RWPE1 (cell line): ENCODE measurements around the gene SUPT3H.
"Not testable (repeated sequence)": the region's sequence is repeated elsewhere in the genome, so short reads cannot be mapped to it uniquely, and the experiment has no call there.

Experiments
- CTCF ChIA-PET: fragments of 350-600 bp; sonication (Branson Sonifier 250); formaldehyde crosslinking; extraction: SDS; loops from one replicate; lab custom pipeline; 2021; lab: Yijun Ruan, JAX
- POLR2A ChIA-PET: fragments of 400-600 bp; formaldehyde crosslinking; extraction: SDS; loops from one replicate; lab custom pipeline; 2020; ENCODE audit warnings: antibody characterized with exemption; ENCODE audit not compliant: low non-redundant PET; lab: Yijun Ruan, JAX
- DNase-seq: peaks from one replicate; pipeline ENCODE4 v3.0.0; 2012; ENCODE audit warnings: low spot score
- H3K27ac ChIP-seq: fragments of 450-650 bp; 2 replicates; pipeline ENCODE4 v1.5.1; 2017
- CTCF ChIP-seq: fragments of 450-650 bp; conservative IDR thresholded peaks from 2 replicates; pipeline ENCODE4 v1.5.1; 2017; ENCODE audit warnings: low read depth, mild to moderate bottlenecking

Gene SUPT3H

GRCh38 chr6:45156075-45156474 is 221.7 kb downstream of the SUPT3H start:
- DNase-seq: no peak
- CTCF ChIA-PET: no interaction called here
- no peak for TF ChIP-seq CTCF
- POLR2A ChIA-PET: no interaction called here
- H3K27ac ChIP-seq: no peak overlapping the region

- ChIA-PET POLR2A (no interaction called here), CTCF (no interaction called here)
- DNase-seq: no peak
- H3K27ac ChIP-seq: no peak overlapping the region
- TF ChIP-seq CTCF: no peak
Observed at GRCh38 chr6:45155341-45155894, 222.3 kb downstream of the SUPT3H start.

GRCh38 chr6:45154679-45155078 is 223.1 kb downstream of the SUPT3H start:
- no peak for DNase-seq
- TF ChIP-seq CTCF: no peak
- no peak overlapping the region for H3K27ac ChIP-seq
- ChIA-PET CTCF (no interaction called here), POLR2A (no interaction called here)

GRCh38 chr6:45148711-45149341 is 228.9 kb downstream of the SUPT3H start:
- no peak for TF ChIP-seq CTCF
- ChIA-PET POLR2A (no interaction called here), CTCF (no interaction called here)
- DNase-seq: no peak
- H3K27ac ChIP-seq: no peak overlapping the region

GRCh38 chr6:45148278-45148677 is 229.5 kb downstream of the SUPT3H start:
- ChIA-PET CTCF (no interaction called here), POLR2A (no interaction called here)
- TF ChIP-seq CTCF: no peak
- no peak for DNase-seq
- no peak overlapping the region for H3K27ac ChIP-seq

- POLR2A ChIA-PET, DNase-seq, CTCF ChIA-PET, H3K27ac ChIP-seq: not testable (repeated sequence)
Observed at GRCh38 chr6:45145658-45146057, 232.1 kb downstream of the SUPT3H start.

GRCh38 chr6:45138765-45139164 is 239.0 kb downstream of the SUPT3H start:
- no peak for DNase-seq
- H3K27ac ChIP-seq: no peak overlapping the region
- POLR2A ChIA-PET: no interaction called here
- CTCF ChIA-PET: no interaction called here
- TF ChIP-seq CTCF: no peak
